Effector CD4-positive, alpha-beta T cell (primary cell): Measurements from ENCODE around the gene MED27.
"Not testable (repeated sequence)": the region's sequence is repeated elsewhere in the genome, so short reads cannot be mapped to it uniquely, and the experiment has no call there.

Experiments
- DNase-seq: peaks from one replicate; pipeline ENCODE4 v3.0.0-alpha.2; 2020

Gene MED27

GRCh38 chr9:132014218-132014805 is 65.4 kb downstream of the MED27 start:
- DNase-seq, result no peak

DNA sequence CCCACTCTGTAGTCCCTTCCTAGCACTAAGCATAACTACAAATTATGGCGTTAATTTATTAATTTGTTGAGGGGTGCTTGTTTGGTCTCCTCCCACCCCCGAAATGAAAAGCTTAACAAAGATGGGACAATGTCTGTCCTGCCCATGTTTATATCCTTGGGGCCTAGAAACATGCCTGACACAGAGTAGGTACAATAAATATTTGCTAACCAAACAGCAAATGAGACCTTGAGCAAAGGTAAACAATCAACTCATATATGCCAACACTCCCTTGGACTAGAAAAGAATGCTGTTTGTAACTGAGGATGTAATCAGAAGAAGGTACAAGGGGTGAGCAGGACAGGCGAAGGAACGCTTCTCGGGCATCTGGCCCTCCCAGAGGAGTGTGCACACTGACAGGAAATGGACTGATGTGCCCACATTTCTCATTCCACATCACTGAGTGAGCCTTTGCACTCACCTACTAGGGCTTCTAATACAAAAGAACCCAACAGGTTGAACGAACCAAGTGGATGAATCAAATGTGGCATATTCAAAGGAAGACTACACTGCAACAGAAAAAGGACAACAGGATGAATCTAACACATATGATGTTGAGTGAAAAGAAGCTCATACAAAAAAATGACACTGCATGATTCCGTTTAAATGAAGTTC is 66.8 kb downstream of the MED27 start:
- DNase-seq, result no peak

DNA sequence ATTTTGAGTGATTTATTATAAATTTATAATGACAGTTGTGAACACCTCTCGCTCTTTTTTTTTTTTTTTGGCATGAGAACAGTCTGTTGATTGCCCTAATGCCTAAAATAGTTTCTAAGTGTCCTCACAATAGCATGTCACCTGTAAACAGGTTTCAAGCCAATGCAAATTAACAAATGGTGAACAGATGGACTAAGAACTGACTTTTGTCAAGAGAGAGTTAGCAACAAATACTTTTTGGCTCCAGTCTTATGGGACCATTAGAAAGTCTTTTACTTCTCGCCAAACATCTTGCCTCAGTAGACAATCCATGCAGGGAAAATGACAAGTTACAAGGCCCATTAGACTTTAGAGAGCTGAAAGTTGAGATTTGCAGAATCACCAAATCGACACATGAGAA is 67.8 kb downstream of the MED27 start:
- no peak for DNase-seq

DNA sequence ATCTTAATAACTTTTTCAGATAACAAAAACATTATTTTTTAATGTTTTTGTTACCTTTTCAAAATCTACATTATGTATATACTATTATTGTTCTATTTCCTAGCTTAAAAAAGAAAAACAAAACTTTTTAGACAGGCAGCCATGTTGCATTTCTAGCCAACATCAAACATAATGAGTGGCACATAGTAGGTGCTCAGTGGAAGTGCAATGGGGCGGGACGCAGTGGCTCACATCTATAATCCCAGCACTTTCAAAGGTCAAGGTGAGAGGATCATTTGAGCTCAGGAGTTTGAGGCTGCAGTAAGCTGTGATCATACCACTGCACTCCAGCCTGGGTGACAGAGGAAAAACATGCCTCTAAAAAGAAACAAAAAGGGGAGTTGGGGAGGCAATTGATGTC is 68.4 kb downstream of the MED27 start:
- no peak for DNase-seq

DNA sequence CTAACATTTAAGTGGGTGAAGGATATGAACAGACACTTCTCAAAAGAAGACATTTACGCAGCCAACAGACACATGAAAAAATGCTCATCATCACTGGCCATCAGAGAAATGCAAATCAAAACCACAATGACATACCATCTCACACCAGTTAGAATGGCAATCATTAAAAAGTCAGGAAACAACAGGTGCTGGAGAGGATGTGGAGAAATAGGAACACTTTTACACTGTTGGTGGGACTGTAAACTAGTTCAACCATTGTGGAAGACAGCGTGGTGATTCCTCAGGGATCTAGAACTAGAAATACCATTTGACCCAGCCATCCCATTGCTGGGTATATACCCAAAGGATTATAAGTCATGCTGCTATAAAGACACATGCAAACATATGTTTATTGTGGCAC is 69.5 kb downstream of the MED27 start:
- DNase-seq, result not testable (repeated sequence)

- no peak for DNase-seq
Measured at GRCh38 chr9:132008855-132009812, 70.5 kb downstream of the MED27 start.

- no peak for DNase-seq
Measured at GRCh38 chr9:132008184-132008803, 71.4 kb downstream of the MED27 start.

DNA sequence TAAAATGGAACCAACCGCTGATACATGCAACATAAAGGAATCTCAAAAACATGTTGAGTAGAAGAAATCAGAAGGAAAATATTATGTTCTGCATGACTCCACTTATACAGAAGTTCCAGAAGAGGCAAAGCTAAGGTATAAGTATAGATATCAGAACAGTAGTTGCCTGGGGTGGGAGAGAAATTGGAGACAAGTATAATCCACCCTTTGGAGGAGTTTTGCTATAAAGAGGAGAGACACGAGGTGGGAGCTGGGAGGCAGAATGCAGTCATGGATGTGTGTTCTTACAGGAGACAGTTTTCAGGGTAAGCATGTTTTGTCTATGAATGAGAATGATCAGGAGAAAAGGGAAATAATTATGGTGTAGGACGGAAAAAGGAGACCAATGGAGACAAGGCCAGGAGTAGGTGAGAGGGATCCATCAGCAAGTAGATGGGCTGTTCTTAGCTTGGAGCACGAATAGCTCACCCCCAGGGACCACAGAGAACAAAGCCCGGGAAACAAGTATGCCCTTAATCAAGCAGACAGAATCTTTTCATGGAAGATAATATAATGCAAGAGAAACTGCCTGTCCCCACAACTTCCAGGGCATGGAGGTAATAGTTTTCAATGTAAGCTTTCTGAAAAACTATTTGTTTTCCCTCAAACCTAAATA is 72.2 kb downstream of the MED27 start:
- no peak for DNase-seq

- DNase-seq, result no peak
Measured at GRCh38 chr9:132006677-132007370, 72.8 kb downstream of the MED27 start.

GRCh38 chr9:132005899-132006298 is 73.8 kb downstream of the MED27 start:
- no peak for DNase-seq

DNA sequence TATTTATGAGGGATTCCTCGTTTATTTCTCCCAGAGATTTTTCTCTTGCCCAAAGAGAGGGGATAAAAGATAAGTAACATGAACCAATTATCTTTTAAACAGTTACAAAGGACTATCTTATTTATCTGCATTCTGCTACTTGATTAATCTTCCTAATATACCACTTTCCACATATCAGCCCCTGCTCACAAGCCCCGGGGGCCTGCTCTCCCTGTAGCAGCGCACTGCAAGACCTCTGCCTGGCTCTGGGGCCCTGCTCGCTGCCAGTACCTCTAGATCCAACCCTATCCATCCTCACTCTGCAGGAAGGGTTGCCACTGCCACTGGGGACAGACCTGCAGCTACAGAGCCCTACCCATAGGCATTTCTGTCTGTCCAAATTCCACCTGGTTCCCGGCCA is 75.3 kb downstream of the MED27 start:
- no peak for DNase-seq

GRCh38 chr9:132003896-132004295 is 75.8 kb downstream of the MED27 start:
- no peak for DNase-seq

GRCh38 chr9:132003319-132003704 is 76.4 kb downstream of the MED27 start:
- DNase-seq, result no peak

GRCh38 chr9:132002643-132003318 is 76.9 kb downstream of the MED27 start:
- no peak for DNase-seq

DNA sequence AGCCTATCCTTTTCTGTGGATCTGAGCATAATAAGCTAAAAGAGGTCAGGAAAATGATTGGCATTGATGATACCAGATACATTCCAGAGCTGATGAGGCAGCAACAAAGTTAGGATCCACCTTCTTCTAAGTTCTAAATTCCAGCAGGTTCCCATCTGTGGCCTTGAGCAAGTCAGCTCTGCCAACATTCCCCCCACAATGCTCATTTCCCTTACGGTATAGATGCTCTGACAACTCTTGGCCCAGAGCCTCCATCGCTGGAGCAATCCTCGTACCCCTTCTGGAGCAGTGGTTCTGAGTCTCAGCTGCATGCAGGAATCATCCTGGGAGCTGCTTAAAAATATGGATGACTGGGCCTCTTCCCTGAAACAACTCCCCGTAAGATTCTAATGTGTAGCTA is 78.1 kb downstream of the MED27 start:
- no peak for DNase-seq

DNA sequence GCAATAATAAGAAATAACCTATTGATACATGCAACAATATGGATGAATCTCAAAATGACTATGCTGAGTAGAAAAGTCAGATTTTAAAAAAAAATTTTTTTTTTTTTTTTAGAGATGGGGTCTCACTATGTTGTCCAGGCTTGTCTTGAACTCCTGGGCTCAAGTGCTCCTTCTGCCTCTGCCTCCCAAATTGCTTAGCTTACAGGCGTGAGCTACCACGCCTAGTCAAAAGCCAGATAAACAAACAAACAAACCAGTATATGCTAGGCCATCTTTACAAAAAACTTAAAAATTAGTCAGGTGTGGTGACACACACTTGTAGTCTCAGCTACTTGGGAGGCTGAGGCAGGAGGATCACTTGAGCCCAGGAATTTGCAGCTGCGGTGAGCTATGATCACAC is 79.0 kb downstream of the MED27 start:
- no peak for DNase-seq

DNA sequence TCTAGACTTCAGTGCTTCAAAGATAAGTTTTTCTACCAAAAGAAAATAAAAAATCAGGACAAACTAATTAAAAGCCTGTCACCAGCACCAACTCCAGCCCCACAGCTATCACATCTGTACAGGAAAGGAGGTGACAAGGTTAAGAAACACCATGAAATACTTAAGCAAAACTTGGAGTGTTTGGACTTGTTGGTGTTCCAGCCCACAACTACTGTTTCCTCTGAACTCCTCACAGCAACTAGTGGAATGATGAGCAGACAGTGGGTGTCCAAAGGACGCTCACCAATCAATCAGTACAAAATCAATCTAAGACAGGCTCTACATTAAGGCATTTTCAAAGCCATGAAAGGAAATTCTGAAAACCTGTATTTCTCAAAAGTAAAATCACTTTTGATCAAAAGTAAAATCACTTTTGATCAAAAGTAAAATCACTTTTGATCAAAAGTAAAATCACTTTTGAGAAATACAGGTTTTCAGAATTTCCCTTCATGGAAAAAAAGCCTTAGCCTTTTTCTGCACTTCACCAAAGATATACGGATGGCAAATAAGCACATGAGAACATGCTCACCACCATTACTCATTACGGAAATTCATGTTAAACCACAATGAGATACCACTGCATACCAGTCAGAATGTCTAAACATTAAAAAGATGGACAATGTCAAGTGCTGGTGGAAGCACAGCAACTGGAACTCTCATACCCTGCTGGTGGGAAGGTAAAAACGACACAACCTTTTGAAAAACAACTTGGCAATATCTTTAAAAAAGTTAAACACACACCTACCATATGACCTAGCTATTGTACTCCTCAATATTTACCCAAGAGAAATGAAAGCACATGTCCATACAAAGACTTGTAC is 79.7 kb downstream of the MED27 start:
- DNase-seq, result no peak

DNA sequence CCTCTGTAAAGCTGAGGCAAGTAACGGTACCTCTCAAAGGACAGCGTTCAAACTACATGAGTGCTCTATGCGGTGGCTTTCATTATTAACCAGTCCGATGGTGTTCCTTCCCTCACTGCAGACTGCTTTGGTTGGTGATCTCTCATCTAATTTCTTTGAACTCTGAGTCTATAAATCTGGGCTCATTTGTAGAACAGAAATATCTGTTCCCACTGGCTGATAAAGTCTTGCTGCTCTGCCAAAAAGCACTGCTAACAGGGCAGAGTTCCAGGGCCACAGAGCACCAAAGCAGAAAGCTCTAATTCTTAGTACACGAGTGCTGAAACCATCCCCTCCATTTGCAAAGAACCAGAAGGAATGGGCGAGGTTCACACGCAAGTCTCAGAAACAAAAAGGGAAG is 81.9 kb downstream of the MED27 start:
- no peak for DNase-seq

DNA sequence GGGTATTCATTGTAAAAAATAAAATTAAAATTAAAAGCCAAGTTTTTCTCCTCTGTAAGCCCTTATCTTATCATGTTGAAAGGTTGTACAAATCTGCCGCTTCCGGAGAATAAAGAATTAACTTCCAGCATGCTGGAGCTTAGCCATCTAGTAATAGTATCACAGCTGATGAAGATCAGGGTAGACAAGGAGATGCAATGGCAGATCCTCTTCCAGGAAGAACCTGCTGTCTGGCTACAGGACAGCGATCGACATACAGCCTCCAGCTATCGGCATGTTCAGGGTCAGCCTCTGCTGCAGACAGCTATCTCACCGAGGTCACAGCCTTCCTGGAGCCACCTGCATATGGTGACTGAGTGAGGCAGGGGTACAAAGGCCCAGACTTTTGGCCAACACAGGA is 82.6 kb downstream of the MED27 start:
- DNase-seq, result no peak

- DNase-seq, result no peak
Measured at GRCh38 chr9:131995382-131995781, 84.3 kb downstream of the MED27 start.
